Hematopoietic multipotent progenitor cell treated with erythropoietin and hydrocortisone succinate and interleukin-3 and kit ligand, for 17 days (in vitro differentiated cells): Measurements from ENCODE around the gene VKORC1.

ENCODE experiments used
- DNase-seq: peaks from one replicate; pipeline ENCODE4 v3.0.0-alpha.2; 2015; ENCODE audit warnings: low spot score

The VKORC1 gene

DNA sequence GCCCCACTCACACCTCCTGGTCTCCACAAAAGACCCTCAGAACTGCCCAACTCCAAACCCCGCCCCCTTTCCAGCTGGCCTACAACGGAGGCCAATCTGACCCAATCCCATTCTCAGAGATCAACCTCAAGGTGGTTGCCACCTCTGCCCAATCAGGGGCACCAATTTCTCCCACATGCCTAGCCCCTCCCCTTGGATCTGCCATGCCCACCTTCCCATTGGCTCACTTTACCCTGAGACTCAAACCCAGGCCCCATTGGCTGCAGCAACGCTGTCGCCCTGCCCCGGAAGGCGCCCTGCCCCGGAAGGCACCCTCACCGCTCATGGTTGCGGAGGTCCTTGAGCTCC is 31.1 kb downstream of the VKORC1 start:
- no peak for DNase-seq

DNA sequence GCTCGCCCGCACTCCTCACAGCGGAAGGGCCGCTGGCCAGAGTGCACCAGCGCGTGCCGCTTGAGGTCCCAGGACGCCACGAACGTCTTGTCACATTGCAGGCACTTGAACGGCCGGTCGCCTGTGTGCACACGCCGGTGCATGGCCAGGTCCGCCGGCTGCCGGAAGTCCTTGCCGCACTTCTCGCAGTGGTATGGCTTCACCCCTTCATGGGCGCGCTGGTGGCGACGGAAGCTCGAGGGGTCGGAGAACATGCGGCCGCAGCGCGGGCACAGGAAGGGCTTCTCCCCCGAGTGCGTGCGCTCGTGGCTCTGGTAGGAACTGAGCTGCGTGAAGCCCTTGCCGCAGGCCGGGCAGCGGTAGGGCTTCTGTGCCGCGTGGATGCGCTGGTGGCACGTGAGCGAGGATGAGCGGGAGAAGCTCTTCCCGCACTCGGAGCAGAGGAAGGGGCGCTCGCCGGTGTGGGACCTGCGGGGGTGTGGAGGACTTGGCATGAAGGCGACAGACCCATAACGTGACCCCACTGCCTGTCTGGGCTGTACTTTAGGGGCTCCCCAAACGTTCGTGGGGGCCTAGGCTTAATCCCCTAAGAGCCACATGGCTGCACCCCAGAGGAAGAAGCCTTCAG is 32.7 kb downstream of the VKORC1 start:
- no peak for DNase-seq

DNA sequence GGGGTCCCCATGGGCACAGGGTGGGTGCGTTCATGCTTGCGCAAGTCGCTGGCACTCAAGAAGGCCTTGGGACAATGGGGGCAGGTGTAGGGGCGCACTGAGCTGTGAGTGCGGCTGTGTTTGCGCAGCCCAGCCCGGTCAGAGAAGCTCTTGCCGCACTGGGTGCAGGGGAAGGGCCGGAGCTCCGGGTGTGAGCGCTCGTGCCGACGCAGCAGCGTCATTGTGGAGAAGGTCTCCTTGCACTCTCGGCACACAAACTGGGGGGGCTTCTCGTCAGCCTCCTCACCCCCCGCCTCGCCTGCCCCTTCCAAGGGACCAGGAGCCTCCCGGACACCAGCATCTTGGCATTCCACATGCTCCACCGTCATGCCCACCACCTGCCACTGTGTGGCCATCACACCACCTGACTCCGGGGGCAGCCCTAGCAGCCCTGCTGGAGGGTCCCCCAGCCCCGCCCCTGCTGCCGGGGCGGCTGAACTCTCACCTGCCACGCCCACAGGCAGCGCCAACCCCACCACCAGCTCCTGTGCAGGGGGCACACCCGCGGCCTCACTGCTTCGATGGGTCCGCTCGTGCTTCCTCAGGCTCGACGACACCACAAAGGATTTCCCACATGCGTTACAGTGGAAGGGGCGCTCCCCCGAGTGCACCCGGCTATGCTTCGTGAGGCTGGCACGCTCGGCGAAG is 33.3 kb downstream of the VKORC1 start:
- no peak for DNase-seq

DNA sequence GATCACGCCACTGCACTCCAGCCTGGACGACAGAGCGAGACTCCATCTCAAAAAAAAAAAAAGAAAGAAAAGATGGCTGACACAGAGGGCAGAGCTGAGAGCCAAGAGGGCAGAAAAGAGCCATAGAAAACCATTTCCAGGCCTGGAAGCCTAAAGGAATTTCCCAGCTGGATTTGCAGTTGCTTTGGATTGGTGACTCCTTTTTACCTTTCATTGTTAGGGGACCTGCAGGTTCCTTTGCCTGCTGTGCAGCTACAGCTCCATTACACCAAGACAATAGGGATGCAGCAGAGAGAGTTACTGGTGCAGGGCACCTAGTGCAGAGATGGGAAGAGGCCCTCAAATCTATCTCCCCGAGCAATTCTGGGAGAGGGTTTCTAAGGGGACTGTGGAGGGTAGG is 39.0 kb downstream of the VKORC1 start:
- no peak for DNase-seq

DNA sequence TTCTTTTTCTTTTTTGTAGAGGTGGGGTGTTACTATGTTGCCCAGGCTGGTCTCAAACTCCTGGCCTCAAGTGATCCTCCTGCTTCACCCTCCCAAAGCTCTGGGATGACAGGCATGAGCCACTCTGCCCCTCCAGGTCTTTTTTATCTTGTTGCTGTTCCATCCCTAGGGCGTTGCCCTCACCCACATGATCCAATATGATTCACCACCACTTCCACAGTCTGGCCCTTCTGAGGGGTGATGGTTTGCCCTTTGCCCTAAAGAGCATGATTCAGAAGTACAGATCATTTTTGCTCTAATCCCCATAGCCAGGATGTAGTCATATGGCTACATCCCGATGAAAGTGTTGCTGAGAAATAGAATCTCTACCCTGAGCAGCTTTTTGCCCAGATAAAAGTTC is 42.5 kb downstream of the VKORC1 start:
- DNase-seq, result peak; percentile 39

DNA sequence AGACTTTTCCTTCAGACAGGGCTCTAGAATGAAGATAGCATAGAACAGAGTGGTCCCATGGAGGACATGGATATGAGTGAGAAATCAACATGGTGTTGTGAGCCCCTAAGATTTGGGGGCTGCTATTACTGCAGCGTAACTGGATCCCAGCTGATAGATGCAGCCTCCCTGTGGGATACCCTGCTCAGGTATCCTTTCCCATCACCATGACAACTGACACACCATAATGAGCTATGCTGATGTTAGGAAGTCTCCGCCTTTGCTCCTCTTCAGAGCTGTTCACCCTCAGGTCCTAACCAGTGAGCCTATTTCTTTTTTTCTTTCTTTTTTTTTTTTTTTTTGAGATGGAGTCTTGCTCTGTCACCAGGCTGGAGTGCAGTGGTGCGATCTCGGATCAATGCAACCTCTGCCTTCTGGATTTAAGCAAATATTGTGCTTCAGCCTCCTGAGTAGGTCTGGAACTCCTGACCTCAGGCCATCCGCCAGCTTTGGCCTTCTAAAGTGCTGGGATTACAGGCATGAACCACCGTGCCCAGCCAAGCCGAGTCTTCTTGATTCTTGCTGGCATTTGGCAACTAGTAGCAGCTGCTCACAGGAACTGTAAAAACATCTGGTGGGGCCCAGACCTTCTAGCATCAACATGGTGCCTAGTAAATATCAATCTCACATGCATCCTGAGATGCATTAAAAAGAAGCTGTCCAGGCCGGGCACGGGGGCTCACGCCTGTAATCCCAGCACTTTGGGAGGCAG is 44.1 kb downstream of the VKORC1 start:
- no peak for DNase-seq

DNA sequence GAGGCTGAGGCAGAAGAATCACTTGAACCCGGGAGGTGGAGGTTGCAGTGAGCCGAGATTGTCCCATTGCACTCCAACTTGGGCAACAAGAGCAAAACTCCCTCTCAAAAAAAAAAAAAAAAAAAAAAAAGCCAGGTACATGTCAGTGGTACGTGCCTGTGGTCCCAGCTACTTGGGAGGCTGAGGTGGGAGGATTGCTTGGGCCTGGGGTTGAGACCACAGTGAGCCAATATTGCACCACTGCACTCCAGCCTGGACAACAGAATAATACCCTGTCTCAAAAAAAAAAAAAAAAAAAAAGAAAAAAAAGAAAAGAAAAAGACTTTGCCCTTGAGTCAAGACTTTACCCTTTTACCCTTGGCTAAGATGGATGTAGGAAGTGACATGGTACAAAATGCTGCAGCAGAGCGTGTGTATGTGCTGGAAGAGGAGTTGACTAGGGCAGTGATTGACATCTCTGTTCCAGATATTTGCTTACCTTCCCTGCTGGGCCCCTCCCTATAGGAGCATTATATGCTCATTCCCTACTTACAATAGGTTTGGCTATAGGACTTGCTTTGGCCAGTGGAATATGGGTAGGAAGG is 50.6 kb downstream of the VKORC1 start:
- no peak for DNase-seq

- no peak for DNase-seq
Observed at GRCh38 chr16:31043352-31043751, 51.2 kb downstream of the VKORC1 start.

- DNase-seq, result no peak
Observed at GRCh38 chr16:31042866-31043265, 51.7 kb downstream of the VKORC1 start.
